H7 (cell line): Measurements from ENCODE around the gene SLC25A10. TPM values are rescaled to one million over a fixed set of nuclear protein-coding genes. Genes with fewer than 3 reads are reported as not detected.
"Not testable (repeated sequence)": the region's sequence is repeated elsewhere in the genome, so short reads cannot be mapped to it uniquely, and the experiment has no call there.

Experiments used
- DNase-seq: peaks from one replicate; pipeline ENCODE4 v3.0.0; 2012
- H3K27me3 ChIP-seq: 2 replicates; pipeline ENCODE4 v1.6.0; 2011; ENCODE audit warnings: mild to moderate bottlenecking, low read length; ENCODE audit not compliant: control insufficient read depth, insufficient read depth
- H3K36me3 ChIP-seq: replicated peaks from 2 replicates; pipeline ENCODE4 v1.5.1; 2011; ENCODE audit warnings: low read length; ENCODE audit not compliant: control insufficient read depth, insufficient read depth
- H3K4me3 ChIP-seq: 2 replicates; pipeline ENCODE4 v1.5.1; 2011; ENCODE audit warnings: low read depth, mild to moderate bottlenecking, control low read depth, low read length, moderate library complexity; ENCODE audit not compliant: insufficient read depth
- total RNA-seq: library from RNA; depleted of rRNA; stranded (reverse); fragments of >200 nt; shearing (Covaris generic); gene quantifications from 2 replicates; pipeline ENCODE4 v1.2.3, GENCODE V29; 2014; rRNA removed

Gene SLC25A10, protein sequence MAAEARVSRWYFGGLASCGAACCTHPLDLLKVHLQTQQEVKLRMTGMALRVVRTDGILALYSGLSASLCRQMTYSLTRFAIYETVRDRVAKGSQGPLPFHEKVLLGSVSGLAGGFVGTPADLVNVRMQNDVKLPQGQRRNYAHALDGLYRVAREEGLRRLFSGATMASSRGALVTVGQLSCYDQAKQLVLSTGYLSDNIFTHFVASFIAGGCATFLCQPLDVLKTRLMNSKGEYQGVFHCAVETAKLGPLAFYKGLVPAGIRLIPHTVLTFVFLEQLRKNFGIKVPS
- total RNA-seq = 50.6 and 56.7 TPM in 2 replicates

DNA sequence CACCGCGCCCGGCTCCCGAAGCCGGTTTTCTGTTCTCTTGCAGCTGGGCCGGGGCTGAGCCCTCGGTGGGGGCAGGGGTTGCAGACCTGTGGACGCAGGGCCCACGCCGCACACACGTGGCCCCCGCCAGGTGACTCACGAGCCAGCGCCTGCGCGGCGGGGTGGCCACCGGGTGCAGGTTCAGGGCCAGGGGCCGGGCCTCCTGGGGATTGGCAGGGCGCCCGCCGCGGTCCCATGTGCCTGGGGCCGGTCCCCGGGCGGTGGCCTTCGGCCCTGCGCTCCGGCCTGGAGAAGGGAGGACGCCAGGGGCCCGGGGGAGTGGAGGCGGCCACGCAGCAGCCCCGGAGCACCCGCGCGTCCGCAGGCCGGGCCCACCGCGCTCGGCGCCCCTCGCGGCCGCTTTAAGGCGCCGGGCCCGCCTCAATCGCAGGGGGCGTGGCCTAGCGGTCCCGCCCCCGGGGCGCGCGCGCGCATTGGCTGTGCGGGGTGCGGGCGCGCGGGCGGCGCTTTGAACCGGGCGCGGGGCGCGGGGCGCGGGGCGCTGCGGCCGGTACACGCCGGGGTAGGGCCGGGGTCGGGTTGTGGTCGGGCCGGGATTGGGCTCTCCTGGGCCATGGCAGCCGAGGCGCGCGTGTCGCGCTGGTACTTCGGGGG lies at the start of gene SLC25A10:
Gene SLC25A10, plus strand, starts transcription at position 471 of the 654 bp plus-strand sequence. Its CDS starts 143 bp downstream, at position 614.
- DNase-seq = peak; percentile 99
- peaks cover 1% of the 10 kb centered on the region; the same call in 1 of the 2 replicates for H3K27me3 ChIP-seq
- no peaks in the 10 kb centered on the region; the same call in none of the 2 replicates for H3K36me3 ChIP-seq
- H3K4me3 ChIP-seq = peak within 1 kb of the TSS; percentile 88

DNA sequence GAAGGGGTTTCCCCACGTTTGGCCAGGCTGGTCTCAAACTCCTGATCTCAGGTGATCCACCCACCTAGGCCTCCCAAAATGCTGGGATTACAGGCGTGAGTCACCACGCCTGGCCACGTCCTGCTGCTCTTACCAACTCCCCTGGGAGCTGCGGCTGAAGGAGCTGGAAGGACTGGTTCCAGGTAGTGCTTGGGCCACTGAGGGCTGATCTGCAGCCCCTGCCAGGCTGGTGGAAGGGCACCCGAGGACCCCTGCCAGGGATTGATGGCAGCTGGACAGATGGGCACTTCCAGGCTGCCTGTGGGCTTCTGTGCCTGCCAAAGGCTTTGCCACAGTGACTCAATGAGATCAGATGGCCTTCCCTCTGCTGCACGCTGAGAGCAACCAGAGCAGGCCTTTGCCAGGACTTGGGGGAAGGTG lies 48.0 kb upstream of the SLC25A10 start:
- no peaks in the 10 kb centered on the region for H3K27me3 ChIP-seq
- H3K4me3 ChIP-seq = no peak overlapping the region
- H3K36me3 ChIP-seq = peaks cover 8% of the 10 kb centered on the region
- DNase-seq = no peak

DNA sequence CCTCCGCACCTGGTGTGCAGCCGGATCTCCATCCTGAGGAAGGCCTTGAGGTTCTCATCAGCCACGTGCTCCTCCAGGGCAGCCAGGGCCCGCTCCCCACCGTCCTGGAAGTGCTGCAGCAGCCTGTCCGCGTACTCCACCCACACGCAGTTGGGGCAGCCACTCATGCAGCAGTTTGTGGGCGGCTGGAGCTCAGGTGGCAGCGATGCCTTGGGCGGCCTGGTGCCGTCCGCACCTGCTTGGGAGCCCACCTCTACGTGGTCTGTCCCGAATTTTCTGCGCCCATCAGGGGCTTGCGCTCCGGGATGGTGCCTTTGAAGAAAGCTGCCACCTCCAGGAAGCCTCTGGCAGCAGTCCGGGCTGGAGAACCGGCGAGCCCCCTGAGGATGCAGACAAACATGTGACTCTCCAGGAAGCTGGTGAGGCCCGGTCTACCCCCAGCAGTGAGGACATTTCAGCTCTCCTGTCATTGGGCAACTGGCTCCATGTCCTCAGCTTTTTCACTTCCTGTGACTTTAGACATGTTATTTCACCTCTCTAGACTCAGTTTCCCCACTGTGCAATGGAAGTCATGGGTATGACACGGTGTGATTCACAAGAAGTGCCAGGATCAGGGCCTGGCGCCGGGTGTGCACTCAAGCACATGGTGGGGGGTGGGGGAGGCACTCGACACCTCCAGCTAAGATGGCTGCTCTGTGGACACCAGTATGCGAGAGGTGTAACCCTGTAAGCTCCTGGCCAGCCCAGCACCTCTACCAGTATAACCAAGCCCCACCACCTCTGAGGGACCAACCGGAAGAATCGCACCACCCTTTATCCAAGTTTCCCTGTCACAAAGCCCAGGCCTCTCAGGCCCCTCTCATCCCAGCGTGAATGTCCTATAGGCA lies 46.6 kb upstream of the SLC25A10 start:
- peak; percentile 69 for DNase-seq
- H3K4me3 ChIP-seq = peak overlapping the region; percentile 97
- H3K36me3 ChIP-seq = peaks cover 18% of the 10 kb centered on the region
- H3K27me3 ChIP-seq = no peaks in the 10 kb centered on the region

DNA sequence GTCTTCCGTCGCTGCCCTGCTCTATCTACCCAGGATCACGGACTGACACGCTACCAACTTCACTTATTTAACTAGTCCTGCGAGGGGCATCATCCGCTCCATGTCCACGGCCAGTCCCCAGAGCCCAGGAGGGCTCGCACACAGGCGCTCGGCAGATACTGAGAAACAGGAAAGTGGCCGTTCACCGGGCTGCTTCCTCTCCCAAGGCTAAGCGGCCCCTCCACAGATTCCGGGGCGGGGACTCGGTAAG lies 46.1 kb upstream of the SLC25A10 start:
- peak overlapping the region; percentile 97 for H3K4me3 ChIP-seq
- peaks cover 20% of the 10 kb centered on the region for H3K36me3 ChIP-seq
- no peak for DNase-seq
- H3K27me3 ChIP-seq = no peaks in the 10 kb centered on the region

DNA sequence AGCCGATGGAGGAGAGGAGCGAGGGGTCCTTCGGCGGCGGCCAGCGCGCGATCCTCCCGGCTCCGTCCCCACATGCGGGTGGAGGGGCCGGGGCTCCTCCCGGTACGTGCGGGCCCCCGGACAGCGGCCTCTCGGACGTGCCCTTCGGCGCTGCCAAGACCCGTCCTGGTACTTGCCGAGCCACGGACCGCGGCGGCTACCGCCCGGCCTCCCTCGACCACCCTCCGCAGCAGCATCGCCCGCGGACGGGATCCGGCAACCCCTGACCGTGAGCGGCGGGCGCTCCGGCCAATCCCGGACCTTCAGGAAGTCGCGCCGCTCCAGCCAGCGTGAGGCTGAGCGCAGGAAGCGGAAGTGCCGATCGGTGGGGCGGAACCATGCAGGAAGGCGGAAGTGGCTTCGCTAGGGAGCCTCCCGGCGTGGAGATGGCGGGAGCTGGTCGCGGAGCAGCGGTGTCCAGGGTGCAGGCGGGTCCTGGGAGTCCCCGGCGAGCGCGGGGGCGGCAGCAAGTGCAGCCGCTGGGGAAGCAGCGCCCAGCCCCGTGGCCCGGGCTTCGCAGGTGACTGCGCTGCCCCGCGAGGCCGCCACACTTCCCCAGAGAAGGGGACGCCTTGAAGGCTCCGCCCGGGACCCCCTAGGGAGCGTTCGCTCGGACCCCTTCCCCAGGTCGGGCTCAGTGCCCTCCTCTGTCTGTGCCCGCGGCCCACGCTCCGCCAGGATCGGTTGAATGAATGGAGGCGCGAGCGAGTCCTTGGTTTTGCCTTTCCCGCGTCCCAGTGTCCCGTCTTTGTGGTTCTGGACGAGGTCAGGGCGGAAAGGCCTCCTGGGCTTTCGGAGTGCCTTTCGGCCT lies 45.5 kb upstream of the SLC25A10 start, which contains the start of the genes CCDC137 and OXLD1:
Gene CCDC137, plus strand, starts transcription at position 396 of the 850 bp plus-strand sequence. Its CDS starts 30 bp downstream, at position 426.
Gene OXLD1, minus strand, starts transcription at position 264 of the 850 bp plus-strand sequence. Its CDS starts 28 bp downstream, at position 236.
- peak; percentile 100 for DNase-seq
- peak within 1 kb of the TSS; percentile 97 for H3K4me3 ChIP-seq
- H3K27me3 ChIP-seq = no peaks in the 10 kb centered on the region
- H3K36me3 ChIP-seq = peaks cover 26% of the 10 kb centered on the region

DNA sequence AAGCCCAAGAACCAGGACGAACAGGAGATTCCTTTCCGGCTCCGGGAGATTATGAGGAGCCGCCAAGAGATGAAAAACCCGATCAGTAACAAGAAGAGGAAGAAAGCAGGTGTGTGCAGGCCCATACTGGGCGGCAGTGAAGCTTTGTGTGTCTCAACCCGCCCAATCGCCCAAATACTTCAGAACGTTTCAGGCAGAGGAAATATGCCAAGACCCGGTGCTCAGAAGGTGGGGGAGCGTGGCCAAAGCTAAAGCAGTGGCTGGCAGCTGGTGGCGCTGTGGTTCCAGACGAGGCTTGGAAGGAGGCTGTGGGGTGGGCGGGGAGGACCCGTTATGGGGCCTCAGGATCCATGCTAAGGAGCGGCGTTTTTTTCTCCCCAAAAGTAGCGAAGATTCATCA lies 44.3 kb upstream of the SLC25A10 start:
- no peak overlapping the region for H3K4me3 ChIP-seq
- H3K27me3 ChIP-seq = no peaks in the 10 kb centered on the region
- peak; percentile 75 for DNase-seq
- H3K36me3 ChIP-seq = peaks cover 37% of the 10 kb centered on the region

DNA sequence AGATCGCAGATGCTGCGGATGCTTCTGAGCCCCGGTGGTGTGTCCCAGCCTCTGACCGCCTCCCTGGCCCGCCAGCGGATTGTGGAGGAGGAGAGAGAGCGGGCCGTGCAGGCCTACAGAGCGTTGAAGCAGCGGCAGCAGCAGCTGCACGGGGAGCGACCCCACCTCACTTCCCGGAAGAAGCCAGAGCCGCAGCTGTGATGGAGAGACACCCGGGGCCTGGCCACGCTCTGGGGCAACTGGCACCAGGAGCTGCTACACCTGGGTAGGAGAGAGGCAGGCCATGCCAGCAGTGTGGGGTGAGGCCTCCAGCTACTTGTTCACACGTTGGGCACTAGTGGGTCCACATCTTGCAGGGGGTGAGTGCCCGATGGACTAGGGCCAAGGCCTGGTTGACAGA lies 39.6 kb upstream of the SLC25A10 start:
- no peaks in the 10 kb centered on the region for H3K27me3 ChIP-seq
- no peak overlapping the region for H3K4me3 ChIP-seq
- DNase-seq = peak; percentile 19
- H3K36me3 ChIP-seq = peaks cover 40% of the 10 kb centered on the region

DNA sequence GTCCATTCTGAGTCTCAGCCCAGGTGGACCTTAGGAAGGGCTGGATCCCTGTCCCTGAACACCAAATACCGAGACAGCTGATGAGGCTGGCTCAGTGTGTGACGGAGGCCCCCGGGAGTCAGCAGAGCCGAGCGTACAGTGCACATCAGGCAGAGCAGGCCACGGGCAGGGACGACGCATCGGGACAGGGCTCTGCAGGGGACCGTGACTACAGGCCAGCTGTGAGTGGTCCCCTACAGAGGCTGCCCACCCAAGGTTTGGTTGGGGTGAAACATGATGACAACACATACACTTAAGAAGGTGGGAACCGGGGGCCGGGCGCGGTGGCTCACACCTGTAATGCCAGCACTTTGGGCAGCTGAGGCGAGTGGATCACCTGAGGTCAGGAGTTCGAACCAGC lies 39.1 kb upstream of the SLC25A10 start:
- no peak for DNase-seq
- Histone ChIP-seq H3K4me3 (no peak overlapping the region), H3K27me3 (no peaks in the 10 kb centered on the region), H3K36me3 (peaks cover 40% of the 10 kb centered on the region)

DNA sequence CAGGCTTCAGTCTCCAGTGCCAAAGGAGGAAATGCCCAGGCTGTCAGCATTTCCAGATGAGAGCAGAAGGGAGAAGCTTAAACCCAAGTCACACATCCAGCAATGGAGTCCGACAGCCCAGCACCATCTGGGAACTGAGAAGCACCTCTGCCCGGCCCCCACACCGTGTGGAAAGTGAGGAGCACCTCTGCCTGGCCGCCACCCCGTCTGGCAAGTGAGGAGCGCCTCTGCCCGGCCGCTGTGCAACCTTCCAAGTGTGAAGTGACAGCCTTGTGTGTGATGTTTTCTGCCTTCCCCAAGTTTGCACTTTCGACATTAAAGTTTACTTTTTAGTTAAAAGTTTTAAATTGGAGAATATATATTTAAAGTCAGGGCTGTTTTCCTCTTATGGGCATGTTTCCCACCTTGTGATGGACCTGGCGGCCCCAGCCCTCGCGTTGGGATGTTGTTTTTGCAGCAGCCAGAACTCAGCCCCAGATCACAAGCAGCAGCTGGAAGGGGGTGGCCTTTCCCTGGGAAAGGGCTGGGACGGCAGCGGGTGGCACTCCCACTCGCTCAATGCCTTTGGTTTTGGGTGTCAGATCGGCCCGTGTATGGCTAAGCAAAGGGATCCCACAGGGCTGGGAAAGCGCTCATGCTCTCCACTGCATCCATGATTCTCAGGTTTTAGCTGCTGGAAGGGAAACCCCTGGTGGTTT lies 38.4 kb upstream of the SLC25A10 start:
- H3K36me3 ChIP-seq = peaks cover 35% of the 10 kb centered on the region
- DNase-seq = peak; percentile 32

DNA sequence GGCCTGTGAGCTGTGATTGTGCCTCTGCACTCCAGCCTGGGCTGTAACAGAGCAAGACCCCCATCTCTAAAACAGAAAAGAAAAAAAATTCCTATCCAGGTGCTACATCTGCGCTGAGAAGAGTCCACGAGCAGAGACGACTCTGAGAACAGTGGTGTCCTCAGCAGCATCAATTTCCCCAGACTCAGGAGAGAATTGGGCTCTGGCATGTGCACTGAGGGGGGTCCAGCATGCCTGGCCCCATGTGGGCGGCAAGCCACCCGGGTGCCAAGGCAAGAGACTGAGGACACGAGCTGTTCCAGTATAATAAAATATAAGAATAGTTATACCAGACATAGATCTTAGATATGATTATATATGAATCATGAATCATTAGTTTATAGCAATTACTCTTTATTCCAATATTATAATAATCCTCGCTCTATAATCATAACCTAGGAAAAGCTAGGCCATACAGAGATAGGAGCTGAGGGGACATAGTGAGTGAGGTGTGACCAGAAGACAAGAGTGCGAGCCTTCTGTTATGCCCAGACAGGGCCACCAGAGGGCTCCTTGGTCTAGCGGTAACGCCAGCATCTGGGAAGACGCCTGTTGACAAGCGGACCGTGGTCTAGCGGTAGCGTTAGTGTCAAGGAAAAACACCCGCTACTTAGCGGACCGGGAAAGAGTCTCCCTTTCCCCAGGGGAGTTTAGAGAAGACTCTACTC lies 36.4 kb upstream of the SLC25A10 start:
- H3K4me3 ChIP-seq, H3K27me3 ChIP-seq: not testable (repeated sequence)
- peak; percentile 37 for DNase-seq
- H3K36me3 ChIP-seq = peaks cover 21% of the 10 kb centered on the region

More for the DNA sequence above, 38.4 kb upstream of the SLC25A10 start:
- Histone ChIP-seq H3K4me3 (no peak overlapping the region), H3K27me3 (no peaks in the 10 kb centered on the region)

DNA sequence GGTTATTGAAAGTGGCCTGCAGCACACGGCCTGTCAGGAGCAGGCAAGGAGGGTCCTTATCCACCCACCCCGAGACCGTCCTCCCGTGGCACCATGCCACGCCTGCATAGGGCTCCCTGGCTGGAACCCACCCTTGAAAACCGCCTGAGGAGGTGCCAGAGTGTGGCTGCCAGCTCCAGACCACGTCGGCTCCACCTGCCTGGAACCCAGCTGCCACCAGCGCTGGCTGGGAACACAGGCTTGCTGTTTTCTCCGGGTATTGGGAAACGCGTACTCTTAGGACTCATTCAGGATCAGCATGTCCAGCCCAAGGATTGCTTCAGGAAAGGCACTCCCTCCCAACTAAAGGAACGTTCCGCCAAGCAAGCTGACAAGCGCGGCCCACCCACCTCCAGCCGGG lies 35.2 kb upstream of the SLC25A10 start:
- DNase-seq = peak; percentile 45
- Histone ChIP-seq H3K4me3 (no peak overlapping the region), H3K27me3 (no peaks in the 10 kb centered on the region)

DNA sequence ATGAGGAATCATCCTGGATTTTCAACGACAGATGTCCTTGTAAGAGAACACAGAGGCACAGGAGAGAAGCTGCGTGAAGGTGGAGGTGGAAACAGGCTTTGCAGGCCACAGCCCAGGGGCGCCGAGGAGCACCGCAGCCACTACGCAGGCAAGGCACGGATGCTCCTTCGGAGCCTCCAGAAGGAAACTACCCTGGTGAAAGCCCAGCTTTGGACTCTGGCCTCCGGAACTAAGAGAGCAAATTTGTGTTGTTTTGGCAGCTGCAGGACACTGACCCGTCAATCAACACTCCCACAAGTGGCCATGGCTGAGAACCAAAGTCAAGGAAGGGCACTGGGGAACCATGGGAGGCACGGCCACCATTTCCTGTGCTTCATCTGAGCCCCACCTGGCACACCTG lies 31.9 kb upstream of the SLC25A10 start:
- peaks cover 2% of the 10 kb centered on the region for H3K36me3 ChIP-seq
- no peak overlapping the region for H3K4me3 ChIP-seq
- DNase-seq = peak; percentile 36
- no peaks in the 10 kb centered on the region for H3K27me3 ChIP-seq

More for the DNA sequence above, 35.2 kb upstream of the SLC25A10 start:
- peaks cover 14% of the 10 kb centered on the region for H3K36me3 ChIP-seq

DNA sequence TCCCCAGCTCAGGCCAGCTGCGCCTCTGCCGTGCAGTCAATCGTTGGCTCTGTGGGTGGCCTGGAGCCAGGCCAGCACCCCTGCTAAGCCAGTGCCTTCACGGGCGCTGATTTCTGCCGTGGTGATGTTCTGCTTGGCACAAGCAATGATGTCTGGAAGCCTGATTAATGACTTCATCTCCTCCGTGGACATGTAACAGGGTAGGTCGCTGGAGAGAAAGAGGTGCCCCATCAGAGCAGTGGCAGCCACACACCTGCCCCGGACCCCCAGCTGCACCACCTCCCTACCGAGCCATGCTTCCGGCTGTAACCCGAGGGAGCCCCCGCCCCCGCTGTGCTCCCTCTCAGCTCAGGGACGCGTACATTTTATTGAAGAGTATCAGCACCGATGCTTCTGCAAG lies 30.4 kb upstream of the SLC25A10 start:
- Histone ChIP-seq H3K36me3 (peaks cover 8% of the 10 kb centered on the region), H3K4me3 (no peak overlapping the region), H3K27me3 (no peaks in the 10 kb centered on the region)
- peak; percentile 41 for DNase-seq
